GM13976 (cell line): Measurements from ENCODE around the gene PSMA2.
A peak's percentile ranks its signal among the peaks of the same experiment; 100 is the strongest.

Experiments
- DNase-seq: peaks from one replicate; pipeline ENCODE4 v3.0.0; 2012; ENCODE audit warnings: low spot score
- CTCF ChIP-seq: IDR thresholded peaks from 2 replicates; pipeline ENCODE4 v1.5.1; 2012; ENCODE audit warnings: borderline replicate concordance, mild to moderate bottlenecking; ENCODE audit not compliant: insufficient read depth; ENCODE audit errors: extremely low read depth, missing control alignments, control extremely low read depth
- in situ Hi-C: fragments of 300-500 bp; cut with MboI; formaldehyde crosslinking; loops from one replicate; pipeline ENCODE4 v1.12.0; 2022; ENCODE audit warnings: low sequenced_read_pairs, mixed read lengths, inconsistent platforms; ENCODE audit not compliant: unreplicated experiment

PSMA2 gene

GRCh38 chr7:42945821-42946626 is 14.1 kb upstream of the PSMA2 start:
- DNase-seq = peak; percentile 32
- TF ChIP-seq CTCF = no peak
- in situ Hi-C loops = loop anchor here (10.0 to 25.0 kb wide), 4 partner anchors 159 to 891 kb away; no protein-coding TSS in a partner anchor

GRCh38 chr7:42940985-42941847 is 9.2 kb upstream of the PSMA2 start:
- peak; percentile 82 for TF ChIP-seq CTCF
- peak; percentile 51 for DNase-seq
- in situ Hi-C loops = loop anchor here (10.0 to 25.0 kb wide), 4 partner anchors 164 to 896 kb away; no protein-coding TSS in a partner anchor

GRCh38 chr7:42939457-42940240 is 7.7 kb upstream of the PSMA2 start:
- no peak for TF ChIP-seq CTCF
- in situ Hi-C loops = loop anchor here (10.0 to 25.0 kb wide), 4 partner anchors 165 to 898 kb away; no protein-coding TSS in a partner anchor
- DNase-seq = no peak

- in situ Hi-C loops = loop anchor here (25.0 kb wide), 2 partner anchors 501 to 901 kb away; no protein-coding TSS in a partner anchor
- TF ChIP-seq CTCF = no peak
- no peak for DNase-seq
Observed at GRCh38 chr7:42935861-42936260, 3.9 kb upstream of the PSMA2 start.

GRCh38 chr7:42934291-42934690 is 2.3 kb upstream of the PSMA2 start:
- no peak for TF ChIP-seq CTCF

More at GRCh38 chr7:42934291-42934690, 2.3 kb upstream of the PSMA2 start:
- in situ Hi-C loops = loop anchor here (25.0 kb wide), 2 partner anchors 503 to 903 kb away; no protein-coding TSS in a partner anchor
- DNase-seq = no peak
